Measurements from ENCODE around the gene MEI1.

The MEI1 gene

GRCh38 chr22:41657709-41658108 lies 41.6 kb upstream of the MEI1 start:
- no CpG with 5 or more reads among the region's 6 CpGs for WGBS (ENCODE audit: extremely low coverage, insufficient coverage, low lambda C conversion rate)
- no peak for DNase-seq
- H3K4ac ChIP-seq (ENCODE audit: low read depth, low read length) = no peak overlapping the region
- no peak overlapping the region for H3K27ac ChIP-seq (ENCODE audit: low read depth, low read length)
- H3K18ac ChIP-seq (ENCODE audit: low read length) = no peak overlapping the region
- no peaks in the 10 kb centered on the region for H3K27me3 ChIP-seq (ENCODE audit: insufficient read depth, low read length, poor library complexity)
- H3K4me2 ChIP-seq (ENCODE audit: low read length) = no peak overlapping the region
- H3K9ac ChIP-seq (ENCODE audit: low read length) = no peak overlapping the region
- H3K4me1 ChIP-seq (ENCODE audit: control insufficient read depth, low read depth, low read length) = no peaks in the 10 kb centered on the region
- H2BK120ac ChIP-seq (ENCODE audit: low read depth, low read length) = no peak overlapping the region
- no peak overlapping the region for H4K5ac ChIP-seq (ENCODE audit: low read length)
- H3K23ac ChIP-seq (ENCODE audit: low read length) = no peak overlapping the region
- no peak overlapping the region for H2BK15ac ChIP-seq (replicated peaks; ENCODE audit: low read depth)
- H3K79me2 ChIP-seq (ENCODE audit: control insufficient read depth, insufficient read depth, low read length) = no peaks in the 10 kb centered on the region
- H3K4me3 ChIP-seq (ENCODE audit: low read length) = no peak overlapping the region
- no peak overlapping the region for H3K56ac ChIP-seq (ENCODE audit: low read length)
- no peak overlapping the region for H2AK5ac ChIP-seq (ENCODE audit: low read length)
- H3K79me1 ChIP-seq (ENCODE audit: low read length) = peaks cover 3% of the 10 kb centered on the region
- no peak overlapping the region for H2BK5ac ChIP-seq (ENCODE audit: low read length)
- H3K36me3 ChIP-seq (ENCODE audit: control insufficient read depth, insufficient read depth, low read length) = peaks cover 25% of the 10 kb centered on the region
- no peak overlapping the region for H4K8ac ChIP-seq (ENCODE audit: low read depth, low read length)

- Histone ChIP-seq H4K5ac (ENCODE audit: low read length) (no peak overlapping the region), H4K8ac (ENCODE audit: low read depth, low read length) (no peak overlapping the region), H3K4ac (ENCODE audit: low read depth, low read length) (no peak overlapping the region), H2BK120ac (ENCODE audit: low read depth, low read length) (no peak overlapping the region), H3K4me1 (ENCODE audit: control insufficient read depth, low read depth, low read length) (no peaks in the 10 kb centered on the region), H3K9ac (ENCODE audit: low read length) (no peak overlapping the region), H2BK5ac (ENCODE audit: low read length) (no peak overlapping the region), H3K36me3 (ENCODE audit: control insufficient read depth, insufficient read depth, low read length) (peaks cover 21% of the 10 kb centered on the region), H3K56ac (ENCODE audit: low read length) (no peak overlapping the region), H3K79me1 (ENCODE audit: low read length) (peaks cover 3% of the 10 kb centered on the region), H3K27me3 (ENCODE audit: insufficient read depth, low read length, poor library complexity) (no peaks in the 10 kb centered on the region), H2AK5ac (ENCODE audit: low read length) (no peak overlapping the region), H3K23ac (ENCODE audit: low read length) (no peak overlapping the region), H3K4me3 (ENCODE audit: low read length) (no peak overlapping the region), H2BK15ac (replicated peaks; ENCODE audit: low read depth) (no peak overlapping the region), H3K18ac (ENCODE audit: low read length) (no peak overlapping the region), H3K27ac (ENCODE audit: low read depth, low read length) (no peak overlapping the region), H3K4me2 (ENCODE audit: low read length) (no peak overlapping the region), H3K79me2 (ENCODE audit: control insufficient read depth, insufficient read depth, low read length) (no peaks in the 10 kb centered on the region)
- no peak for DNase-seq
- no CpG with 5 or more reads among the region's 17 CpGs for WGBS (ENCODE audit: extremely low coverage, insufficient coverage, low lambda C conversion rate)
Measured at GRCh38 chr22:41658869-41659268, 40.4 kb upstream of the MEI1 start.

- no peak overlapping the region for H2BK120ac ChIP-seq (ENCODE audit: low read depth, low read length)
- H3K79me2 ChIP-seq (ENCODE audit: control insufficient read depth, insufficient read depth, low read length) = no peaks in the 10 kb centered on the region
- H3K4ac ChIP-seq (ENCODE audit: low read depth, low read length) = no peak overlapping the region
- H3K18ac ChIP-seq (ENCODE audit: low read length) = no peak overlapping the region
- no peak overlapping the region for H3K56ac ChIP-seq (ENCODE audit: low read length)
- no peak overlapping the region for H3K23ac ChIP-seq (ENCODE audit: low read length)
- H2AK5ac ChIP-seq (ENCODE audit: low read length) = no peak overlapping the region
- no peak overlapping the region for H2BK15ac ChIP-seq (replicated peaks; ENCODE audit: low read depth)
- no peak overlapping the region for H2BK5ac ChIP-seq (ENCODE audit: low read length)
- H3K79me1 ChIP-seq (ENCODE audit: low read length) = peaks cover 2% of the 10 kb centered on the region
- H4K5ac ChIP-seq (ENCODE audit: low read length) = no peak overlapping the region
- H3K27ac ChIP-seq (ENCODE audit: low read depth, low read length) = no peak overlapping the region
- no peaks in the 10 kb centered on the region for H3K27me3 ChIP-seq (ENCODE audit: insufficient read depth, low read length, poor library complexity)
- WGBS (ENCODE audit: extremely low coverage, insufficient coverage, low lambda C conversion rate) = no CpG with 5 or more reads among the region's 1 CpG
- no peak overlapping the region for H3K9ac ChIP-seq (ENCODE audit: low read length)
- H3K4me1 ChIP-seq (ENCODE audit: control insufficient read depth, low read depth, low read length) = no peaks in the 10 kb centered on the region
- H3K4me3 ChIP-seq (ENCODE audit: low read length) = no peak overlapping the region
- H3K36me3 ChIP-seq (ENCODE audit: control insufficient read depth, insufficient read depth, low read length) = peaks cover 18% of the 10 kb centered on the region
- no peak for DNase-seq
- no peak overlapping the region for H3K4me2 ChIP-seq (ENCODE audit: low read length)
- H4K8ac ChIP-seq (ENCODE audit: low read depth, low read length) = no peak overlapping the region
Measured at GRCh38 chr22:41659941-41660340, 39.4 kb upstream of the MEI1 start.

GRCh38 chr22:41660416-41660815 lies 38.9 kb upstream of the MEI1 start:
- H3K79me2 ChIP-seq (ENCODE audit: control insufficient read depth, insufficient read depth, low read length) = no peaks in the 10 kb centered on the region
- no peak overlapping the region for H2AK5ac ChIP-seq (ENCODE audit: low read length)
- H3K4me3 ChIP-seq (ENCODE audit: low read length) = no peak overlapping the region
- H3K4ac ChIP-seq (ENCODE audit: low read depth, low read length) = no peak overlapping the region
- H2BK120ac ChIP-seq (ENCODE audit: low read depth, low read length) = no peak overlapping the region
- no peak overlapping the region for H3K18ac ChIP-seq (ENCODE audit: low read length)
- H3K4me1 ChIP-seq (ENCODE audit: control insufficient read depth, low read depth, low read length) = no peaks in the 10 kb centered on the region
- no peak overlapping the region for H2BK5ac ChIP-seq (ENCODE audit: low read length)
- no peak for DNase-seq
- H3K9ac ChIP-seq (ENCODE audit: low read length) = no peak overlapping the region
- no peak overlapping the region for H3K56ac ChIP-seq (ENCODE audit: low read length)
- no peak overlapping the region for H4K5ac ChIP-seq (ENCODE audit: low read length)
- H3K4me2 ChIP-seq (ENCODE audit: low read length) = no peak overlapping the region
- no peak overlapping the region for H2BK15ac ChIP-seq (replicated peaks; ENCODE audit: low read depth)
- no peak overlapping the region for H4K8ac ChIP-seq (ENCODE audit: low read depth, low read length)
- peaks cover 2% of the 10 kb centered on the region for H3K79me1 ChIP-seq (ENCODE audit: low read length)
- H3K36me3 ChIP-seq (ENCODE audit: control insufficient read depth, insufficient read depth, low read length) = peaks cover 18% of the 10 kb centered on the region
- no CpG with 5 or more reads among the region's 3 CpGs for WGBS (ENCODE audit: extremely low coverage, insufficient coverage, low lambda C conversion rate)
- no peaks in the 10 kb centered on the region for H3K27me3 ChIP-seq (ENCODE audit: insufficient read depth, low read length, poor library complexity)
- no peak overlapping the region for H3K23ac ChIP-seq (ENCODE audit: low read length)
- no peak overlapping the region for H3K27ac ChIP-seq (ENCODE audit: low read depth, low read length)

- Histone ChIP-seq H3K79me1 (ENCODE audit: low read length) (peaks cover 2% of the 10 kb centered on the region), H2BK15ac (replicated peaks; ENCODE audit: low read depth) (no peak overlapping the region), H2AK5ac (ENCODE audit: low read length) (no peak overlapping the region), H3K23ac (ENCODE audit: low read length) (no peak overlapping the region), H3K4me1 (ENCODE audit: control insufficient read depth, low read depth, low read length) (no peaks in the 10 kb centered on the region), H3K4ac (ENCODE audit: low read depth, low read length) (no peak overlapping the region), H2BK5ac (ENCODE audit: low read length) (no peak overlapping the region), H2BK120ac (ENCODE audit: low read depth, low read length) (no peak overlapping the region), H3K4me2 (ENCODE audit: low read length) (no peak overlapping the region), H3K79me2 (ENCODE audit: control insufficient read depth, insufficient read depth, low read length) (no peaks in the 10 kb centered on the region), H3K36me3 (ENCODE audit: control insufficient read depth, insufficient read depth, low read length) (peaks cover 18% of the 10 kb centered on the region), H3K18ac (ENCODE audit: low read length) (no peak overlapping the region), H4K8ac (ENCODE audit: low read depth, low read length) (no peak overlapping the region), H3K9ac (ENCODE audit: low read length) (no peak overlapping the region), H3K27ac (ENCODE audit: low read depth, low read length) (no peak overlapping the region), H3K27me3 (ENCODE audit: insufficient read depth, low read length, poor library complexity) (no peaks in the 10 kb centered on the region), H4K5ac (ENCODE audit: low read length) (no peak overlapping the region), H3K56ac (ENCODE audit: low read length) (no peak overlapping the region), H3K4me3 (ENCODE audit: low read length) (no peak overlapping the region)
- no CpG with 5 or more reads among the region's 3 CpGs for WGBS (ENCODE audit: extremely low coverage, insufficient coverage, low lambda C conversion rate)
- DNase-seq = no peak
Measured at GRCh38 chr22:41661088-41661487, 38.2 kb upstream of the MEI1 start.

GRCh38 chr22:41661713-41662112 lies 37.6 kb upstream of the MEI1 start:
- H3K56ac ChIP-seq (ENCODE audit: low read length) = no peak overlapping the region
- no peaks in the 10 kb centered on the region for H3K4me1 ChIP-seq (ENCODE audit: control insufficient read depth, low read depth, low read length)
- WGBS (ENCODE audit: extremely low coverage, insufficient coverage, low lambda C conversion rate) = no CpG with 5 or more reads among the region's 2 CpGs
- no peak overlapping the region for H3K23ac ChIP-seq (ENCODE audit: low read length)
- H3K4ac ChIP-seq (ENCODE audit: low read depth, low read length) = no peak overlapping the region
- H2BK15ac ChIP-seq (replicated peaks; ENCODE audit: low read depth) = no peak overlapping the region
- no peak overlapping the region for H4K8ac ChIP-seq (ENCODE audit: low read depth, low read length)
- H3K4me3 ChIP-seq (ENCODE audit: low read length) = no peak overlapping the region
- no peaks in the 10 kb centered on the region for H3K79me2 ChIP-seq (ENCODE audit: control insufficient read depth, insufficient read depth, low read length)
- H3K9ac ChIP-seq (ENCODE audit: low read length) = no peak overlapping the region
- H3K18ac ChIP-seq (ENCODE audit: low read length) = no peak overlapping the region
- H3K79me1 ChIP-seq (ENCODE audit: low read length) = peaks cover 2% of the 10 kb centered on the region
- no peak overlapping the region for H3K4me2 ChIP-seq (ENCODE audit: low read length)
- H2BK120ac ChIP-seq (ENCODE audit: low read depth, low read length) = no peak overlapping the region
- H2AK5ac ChIP-seq (ENCODE audit: low read length) = no peak overlapping the region
- no peaks in the 10 kb centered on the region for H3K27me3 ChIP-seq (ENCODE audit: insufficient read depth, low read length, poor library complexity)
- no peak overlapping the region for H2BK5ac ChIP-seq (ENCODE audit: low read length)
- H4K5ac ChIP-seq (ENCODE audit: low read length) = no peak overlapping the region
- H3K27ac ChIP-seq (ENCODE audit: low read depth, low read length) = no peak overlapping the region
- peaks cover 18% of the 10 kb centered on the region for H3K36me3 ChIP-seq (ENCODE audit: control insufficient read depth, insufficient read depth, low read length)
- no peak for DNase-seq

All from mesendoderm (in vitro differentiated cells).